DMS153 treated with DMSO at 0.1 percent for 48 hours (cell line): ENCODE measurements around the gene GAST.
A peak's percentile ranks its signal among the peaks of the same experiment; 100 is the strongest.
"Not testable (repeated sequence)": the region's sequence is repeated elsewhere in the genome, so short reads cannot be mapped to it uniquely, and the experiment has no call there.

Experiments used
- DNase-seq: peaks from one replicate; lab custom pipeline; 2025; ENCODE audit not compliant: unreplicated experiment; lab: John Stamatoyannopoulos, UW

The GAST gene

GRCh38 chr17:41683441-41684007, 28.6 kb upstream of the GAST start:
- no peak for DNase-seq

- DNase-seq, result no peak
Observed at GRCh38 chr17:41684035-41684434, 28.1 kb upstream of the GAST start.

- not testable (repeated sequence) for DNase-seq
Observed at GRCh38 chr17:41685753-41686152, 26.4 kb upstream of the GAST start.

GRCh38 chr17:41686281-41686680, 25.9 kb upstream of the GAST start:
- DNase-seq, result no peak

GRCh38 chr17:41687828-41688640, 24.1 kb upstream of the GAST start:
- DNase-seq, result peak; percentile 68

- DNase-seq, result peak; percentile 98
Observed at GRCh38 chr17:41688641-41689496, 23.3 kb upstream of the GAST start, which contains the start of gene EIF1. Gene EIF1 (plus strand): TSS chr17:41688885. CDS start chr17:41689039, 154 bp downstream.

- no peak for DNase-seq
Observed at GRCh38 chr17:41689497-41690299, 22.4 kb upstream of the GAST start.

GRCh38 chr17:41690497-41690896, 21.6 kb upstream of the GAST start:
- DNase-seq, result no peak

GRCh38 chr17:41691031-41691777, 20.9 kb upstream of the GAST start:
- DNase-seq, result no peak

GRCh38 chr17:41692722-41693521, 19.2 kb upstream of the GAST start:
- DNase-seq, result no peak

GRCh38 chr17:41695134-41695661, 16.9 kb upstream of the GAST start:
- no peak for DNase-seq

- DNase-seq, result peak; percentile 37
Observed at GRCh38 chr17:41695954-41696757, 16.0 kb upstream of the GAST start.

GRCh38 chr17:41697122-41697962, 14.8 kb upstream of the GAST start:
- DNase-seq, result no peak

- DNase-seq, result not testable (repeated sequence)
Observed at GRCh38 chr17:41700843-41701242, 11.3 kb upstream of the GAST start.

GRCh38 chr17:41702712-41703111, 9.4 kb upstream of the GAST start:
- no peak for DNase-seq

GRCh38 chr17:41705271-41705991, 6.7 kb upstream of the GAST start:
- no peak for DNase-seq
